Measurements from ENCODE around the gene HOXC11. TPM values are rescaled to one million over a fixed set of nuclear protein-coding genes. Genes with fewer than 3 reads are reported as not detected.

HOXC11 gene
- total and polyA plus RNA-seq, 2 of the 4 experiments (the other 2 are of a cell fraction): not detected

- no peaks in the 10 kb centered on the region for H3K79me1 ChIP-seq (ENCODE audit: low read depth in 1 of 2, low read length in 2 of 2)
- H2AFZ ChIP-seq (replicated peaks; ENCODE audit: low read length, poor library complexity): no peak overlapping the region
- no peak overlapping the region for H3K4me3 ChIP-seq (ENCODE audit: insufficient read depth, low read depth, low read length)
- H3K4ac ChIP-seq (ENCODE audit: low read depth, low read length): no peak overlapping the region
- no peak overlapping the region for H3K9ac ChIP-seq (ENCODE audit: low read depth, low read length)
- in situ Hi-C loops (cut with MboI; ENCODE audit: low sequenced_read_pairs) (no loop called here), dilution Hi-C loops (cut with HindIII; ENCODE audit: low sequenced_read_pairs, unreplicated experiment) (no loop called here), intact Hi-C loops (cut with micrococcal nuclease) (no loop called here)
- 8% methylated on average over 16 of the region's 38 CpGs; no CpG with 5 or more reads in 1 of the 2 experiments for WGBS, 2 experiments (ENCODE audit: extremely low coverage in 2 of 2, insufficient read length in 1 of 2)
- no peak overlapping the region for H3K18ac ChIP-seq (ENCODE audit: low read depth, low read length)
- ChIA-PET POLR2A (ENCODE audit: unreplicated experiment) (no interaction called here), CTCF (no interaction called here)
- H3K9me3 ChIP-seq (ENCODE audit: control insufficient read depth, insufficient read depth, low read length): peaks cover 7% of the 10 kb centered on the region
- BruUV-seq (replicated peaks): no TSS peak
- no peak overlapping the region for H3K27ac ChIP-seq (ENCODE audit: insufficient read depth, low read length)
- H3K14ac ChIP-seq (replicated peaks; ENCODE audit: low read depth, low read length): no peak overlapping the region
- no peak overlapping the region for H3K4me2 ChIP-seq (ENCODE audit: low read depth, low read length)
- H2BK120ac ChIP-seq (ENCODE audit: low read depth, low read length): no peak overlapping the region
- no peaks in the 10 kb centered on the region for H3K4me1 ChIP-seq (ENCODE audit: control insufficient read depth, insufficient read depth, low read length)
- H3K56ac ChIP-seq (ENCODE audit: extremely low read depth, insufficient read depth, low read length): no peak overlapping the region
- ATAC-seq (ENCODE audit: low read depth) (no peak), DNase-seq (no peak)
- H3K36me3 ChIP-seq (ENCODE audit: control insufficient read depth, insufficient read depth, low read length): no peaks in the 10 kb centered on the region
- no peak overlapping the region for H2AK9ac ChIP-seq (replicated peaks; ENCODE audit: low read depth, low read length, poor library complexity)
- no peak overlapping the region for H2BK20ac ChIP-seq (ENCODE audit: low read depth, low read length)
- no peaks in the 10 kb centered on the region for H3K9me1 ChIP-seq (ENCODE audit: insufficient read depth, low read length)
- H3K27me3 ChIP-seq (ENCODE audit: control insufficient read depth, insufficient read depth, low read length): peaks cover 93% of the 10 kb centered on the region
- no peak overlapping the region for H2AK5ac ChIP-seq (ENCODE audit: low read depth, low read length)
- H4K20me1 ChIP-seq (ENCODE audit: insufficient read depth, low read length): no peaks in the 10 kb centered on the region
- no peak overlapping the region for H4K5ac ChIP-seq (ENCODE audit: low read depth, low read length)
- no peak overlapping the region for H2BK15ac ChIP-seq (ENCODE audit: low read depth, low read length)
- no peak overlapping the region for H4K91ac ChIP-seq (ENCODE audit: insufficient read depth, low read depth, low read length)
- H4K8ac ChIP-seq (ENCODE audit: low read depth in 2 of 2, low read length in 2 of 2): no peak overlapping the region
- H3K23ac ChIP-seq (ENCODE audit: low read depth, low read length): no peak overlapping the region
- H2BK5ac ChIP-seq (ENCODE audit: low read depth, low read length, poor library complexity, severe bottlenecking): no peak overlapping the region
- TF ChIP-seq CEBPB (IDR thresholded peaks at IDR 0.05; ENCODE audit: low read depth, low read length) (no peak), USF2 (IDR thresholded peaks at IDR 0.05; ENCODE audit: low read depth, low read length) (no peak), CHD1 (IDR thresholded peaks at IDR 0.05; ENCODE audit: low read depth, low read length) (no peak), MXI1 (IDR thresholded peaks at IDR 0.05; ENCODE audit: borderline replicate concordance, low read depth, low read length) (no peak), SMC3 (IDR thresholded peaks at IDR 0.05; ENCODE audit: low read depth, low read length) (no peak), RFX5 (IDR thresholded peaks at IDR 0.05; ENCODE audit: low read depth, low read length) (no peak), MAZ (IDR thresholded peaks at IDR 0.05; ENCODE audit: borderline replicate concordance, low read depth, low read length) (no peak), POLR2A (IDR thresholded peaks at IDR 0.05; ENCODE audit: low read depth, low read length) (no peak), CTCF (conservative IDR thresholded peaks at IDR 0.05; ENCODE audit: low read depth, low read length) (no peak), NFE2L2 (IDR thresholded peaks at IDR 0.05; ENCODE audit: low read depth, low read length) (no peak), RAD21 (IDR thresholded peaks at IDR 0.05; ENCODE audit: low read length) (no peak), ELK1 (IDR thresholded peaks at IDR 0.05; ENCODE audit: borderline replicate concordance, low read depth, low read length) (no peak), BHLHE40 (IDR thresholded peaks at IDR 0.05; ENCODE audit: low read depth, low read length) (no peak), MAFK (IDR thresholded peaks at IDR 0.05; ENCODE audit: low read depth, low read length) (no peak), RCOR1 (IDR thresholded peaks at IDR 0.05; ENCODE audit: insufficient replicate concordance, low read length) (no peak)
These were observed 9.3 kb upstream of the HOXC11 start for GRCh38 chr12:53963434-53964314.
